HG03097 (cell line): Measurements from ENCODE around the gene CPA3.

Experiments used
- ATAC-seq: cut with Tn5 transposase; IDR thresholded peaks from one replicate; pipeline ENCODE4 v1.9.1; 2021; ENCODE audit not compliant: unreplicated experiment, low FRiP score

The CPA3 gene

GRCh38 chr3:148856384-148856783 lies 8.7 kb upstream of the CPA3 start:
- ATAC-seq = no peak

- ATAC-seq = no peak
Measured at GRCh38 chr3:148857316-148857715, 7.8 kb upstream of the CPA3 start.

- no peak for ATAC-seq
Measured at GRCh38 chr3:148861277-148861869, 3.7 kb upstream of the CPA3 start.

DNA sequence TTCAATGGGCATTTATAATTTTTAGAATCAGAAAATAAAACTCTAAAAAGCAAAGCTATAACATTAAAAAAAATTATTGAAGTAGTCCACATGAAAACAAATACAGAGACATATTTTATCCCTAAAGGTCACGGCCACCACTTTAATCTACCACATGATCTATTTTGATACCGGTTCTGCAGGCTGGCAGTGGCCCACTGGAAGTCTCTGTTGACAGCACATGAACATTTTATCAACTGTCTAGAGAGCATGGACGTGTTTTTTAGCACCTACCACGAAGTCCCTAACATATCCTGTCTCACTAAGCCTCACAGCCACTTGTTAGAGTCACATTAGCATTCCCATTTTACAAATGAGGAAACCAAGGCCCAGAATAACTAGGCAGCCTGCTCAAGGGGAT lies 1.8 kb upstream of the CPA3 start:
- ATAC-seq = no peak

DNA sequence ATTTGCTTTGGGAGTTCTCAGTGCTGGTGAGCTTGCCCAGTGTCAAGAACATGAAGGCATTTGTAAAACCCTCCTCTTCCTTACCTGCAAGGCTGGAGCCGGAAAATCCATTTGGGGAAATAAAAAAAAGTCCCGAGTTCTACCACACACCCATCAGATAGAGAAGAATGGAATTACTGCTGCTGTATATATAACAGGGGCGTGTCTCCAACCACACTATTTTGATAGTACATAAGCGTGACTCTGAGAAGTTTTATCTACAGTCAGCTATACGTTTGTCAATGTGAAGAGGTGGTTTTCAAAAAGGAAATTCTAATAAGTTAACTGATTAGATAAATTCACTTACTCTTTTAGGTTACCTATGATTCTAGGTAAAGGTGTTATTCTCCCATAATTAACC lies 1.3 kb upstream of the CPA3 start:
- ATAC-seq = no peak

DNA sequence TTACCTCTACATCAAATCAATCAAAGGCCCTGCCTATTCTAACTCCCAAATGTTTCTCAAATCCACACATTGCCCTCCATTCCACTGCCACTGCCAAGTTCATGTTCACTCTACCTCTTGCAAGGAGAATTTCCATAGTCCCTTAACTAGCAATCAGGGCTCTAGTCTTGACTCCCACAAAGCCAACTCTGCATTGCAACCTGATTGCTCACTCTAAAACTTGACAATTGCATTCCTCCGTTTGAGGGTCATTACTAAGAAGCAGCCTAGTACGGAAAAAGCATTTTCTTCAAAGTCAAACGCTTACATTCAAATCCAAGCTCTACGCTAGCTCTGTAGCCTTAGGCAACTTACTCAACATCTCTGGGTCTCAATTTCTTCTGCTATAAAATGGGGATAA lies 1.2 kb downstream of the CPA3 start:
- ATAC-seq = no peak

DNA sequence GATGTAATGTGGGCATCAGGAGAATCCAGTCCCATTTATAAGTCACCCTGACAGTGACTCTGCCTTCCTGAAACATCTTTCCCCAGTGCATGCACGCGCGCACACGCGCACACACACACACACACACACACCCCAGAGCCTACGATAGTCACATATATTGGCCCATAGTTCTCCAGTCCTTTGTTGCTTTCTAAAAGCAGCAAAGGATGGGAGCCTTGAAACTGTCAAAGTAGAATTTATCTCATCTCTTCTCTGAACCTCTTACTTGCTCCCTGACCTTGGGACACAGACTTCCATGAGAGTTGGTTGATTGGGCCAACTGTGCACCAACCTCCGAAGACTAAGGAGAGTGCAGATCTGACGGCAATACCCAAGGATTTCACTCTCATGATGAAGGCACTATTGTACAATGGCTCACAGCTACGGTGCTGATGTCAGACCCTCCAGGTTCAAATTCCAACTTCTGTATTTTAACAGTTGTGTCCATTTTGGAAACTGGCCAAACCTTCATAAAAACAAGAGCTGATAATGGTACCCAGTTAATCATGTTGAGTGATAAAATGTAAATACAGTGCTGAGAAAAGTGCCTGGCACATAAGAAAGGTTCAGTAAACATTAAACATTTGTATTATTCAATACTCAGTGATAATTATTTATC lies 8.3 kb downstream of the CPA3 start:
- no peak for ATAC-seq

- ATAC-seq = no peak
Measured at GRCh38 chr3:148873977-148874376, 8.9 kb downstream of the CPA3 start.

- no peak for ATAC-seq
Measured at GRCh38 chr3:148878095-148878494, 13.0 kb downstream of the CPA3 start.

DNA sequence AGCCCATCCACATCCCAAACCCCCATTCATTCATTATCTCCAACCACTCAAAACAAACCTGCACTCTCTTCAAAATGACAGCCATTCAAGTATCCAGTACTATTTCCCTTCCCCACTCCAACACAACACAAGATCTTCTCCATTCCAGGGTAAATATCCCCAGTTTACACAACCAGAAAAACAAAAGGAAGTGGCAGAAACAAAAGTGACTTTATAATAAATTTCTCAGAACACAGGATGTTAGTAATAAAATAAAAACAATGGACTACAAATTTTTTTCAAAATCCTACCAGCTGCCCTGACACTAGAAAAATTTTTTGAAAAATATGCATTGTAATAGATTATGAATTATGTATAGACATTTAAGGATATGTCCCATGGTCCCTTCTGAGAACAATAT lies 14.2 kb downstream of the CPA3 start:
- ATAC-seq = no peak

DNA sequence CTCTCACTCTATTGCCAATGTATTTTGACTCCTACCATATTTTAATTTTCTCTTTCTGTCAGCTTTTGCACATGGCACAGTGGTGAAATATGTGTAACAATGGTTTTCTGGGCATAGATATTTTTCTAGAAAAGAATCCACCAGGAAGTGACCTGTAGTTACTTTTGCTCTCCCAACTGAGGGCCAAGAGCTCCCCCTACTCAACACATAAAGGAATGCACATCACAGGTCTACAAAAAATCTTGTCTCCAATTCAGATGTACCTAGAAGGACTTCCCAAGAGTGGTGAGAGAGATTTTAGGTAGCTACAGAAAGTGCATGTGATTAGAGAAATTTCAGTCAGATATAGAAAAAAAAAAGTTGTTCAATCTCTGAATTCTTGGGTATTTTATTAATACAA lies 15.6 kb downstream of the CPA3 start:
- ATAC-seq = no peak

DNA sequence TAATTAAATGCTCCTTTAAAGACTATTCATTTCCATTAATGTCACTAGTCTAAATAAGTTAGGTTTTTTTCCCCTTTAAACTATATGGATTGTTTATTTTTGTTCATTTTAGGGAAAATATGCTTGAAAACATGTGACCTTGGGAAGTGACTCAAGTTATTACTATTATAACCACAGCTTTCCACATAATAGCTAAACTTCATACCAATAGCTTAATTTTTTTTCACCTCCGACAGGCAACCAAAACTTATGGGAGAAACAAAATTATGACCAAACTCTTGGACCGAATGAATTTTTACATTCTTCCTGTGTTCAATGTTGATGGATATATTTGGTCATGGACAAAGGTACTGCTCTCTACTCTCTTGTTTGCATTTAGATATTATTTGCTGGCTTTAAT lies 16.2 kb downstream of the CPA3 start:
- no peak for ATAC-seq

- no peak for ATAC-seq
Measured at GRCh38 chr3:148882288-148882687, 17.2 kb downstream of the CPA3 start.

DNA sequence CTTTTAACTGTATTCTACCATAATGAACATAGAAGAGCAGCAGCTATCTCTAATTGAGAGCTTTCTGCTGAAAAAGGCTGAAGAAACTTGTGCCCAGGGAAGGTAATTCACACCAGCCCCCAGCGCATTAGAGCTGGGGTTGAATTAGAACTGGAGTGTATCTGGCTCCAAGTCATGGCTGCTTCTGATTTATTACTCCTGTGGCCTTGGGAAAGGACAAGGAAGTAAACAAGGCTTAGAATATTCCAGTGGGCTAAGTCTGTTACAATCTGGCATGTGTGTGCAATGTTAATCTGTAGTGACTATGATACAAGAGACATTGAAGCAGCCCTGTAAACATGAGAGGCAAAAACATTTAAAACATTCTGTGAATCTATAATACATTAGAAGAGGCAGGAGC lies 18.1 kb downstream of the CPA3 start:
- no peak for ATAC-seq

DNA sequence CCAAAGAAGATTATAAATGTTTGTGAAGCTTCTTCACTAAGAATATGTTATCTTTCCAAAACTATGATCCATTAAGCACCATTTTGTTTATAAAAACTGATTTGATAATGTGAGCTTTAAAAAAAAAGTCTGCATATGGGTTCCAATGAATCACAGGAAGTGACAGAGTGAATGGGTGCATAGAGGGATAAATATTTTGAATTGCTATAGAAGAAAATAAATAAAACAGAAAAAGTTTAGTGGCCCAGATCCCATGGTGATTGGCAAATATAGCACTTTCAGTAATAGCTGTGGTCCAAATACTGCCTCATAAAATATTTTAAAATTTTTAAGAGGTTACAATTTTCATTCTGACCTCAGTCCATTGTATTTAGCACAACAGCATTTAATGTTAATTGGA lies 19.2 kb downstream of the CPA3 start:
- no peak for ATAC-seq

- no peak for ATAC-seq
Measured at GRCh38 chr3:148889828-148890227, 24.7 kb downstream of the CPA3 start.

DNA sequence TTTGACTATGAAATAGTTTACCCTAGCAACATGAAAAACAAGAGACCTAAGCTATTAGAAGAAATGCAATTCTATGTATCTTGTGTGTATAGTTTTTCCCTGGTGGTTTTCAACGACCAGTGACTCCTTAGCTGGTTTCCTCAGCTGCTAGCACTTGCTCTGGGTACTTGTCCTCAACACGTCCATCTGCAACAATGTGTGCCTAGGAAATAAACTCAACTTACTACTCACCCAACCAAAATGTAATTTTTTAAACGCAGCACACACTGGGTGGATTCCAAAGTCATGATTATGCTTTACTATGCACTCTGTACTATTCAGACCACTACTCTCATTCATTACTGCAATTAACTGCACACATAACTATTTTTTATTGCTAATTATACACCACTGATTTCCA lies 31.0 kb downstream of the CPA3 start:
- ATAC-seq = no peak

- ATAC-seq = no peak
Measured at GRCh38 chr3:148901987-148902791, 37.1 kb downstream of the CPA3 start.

DNA sequence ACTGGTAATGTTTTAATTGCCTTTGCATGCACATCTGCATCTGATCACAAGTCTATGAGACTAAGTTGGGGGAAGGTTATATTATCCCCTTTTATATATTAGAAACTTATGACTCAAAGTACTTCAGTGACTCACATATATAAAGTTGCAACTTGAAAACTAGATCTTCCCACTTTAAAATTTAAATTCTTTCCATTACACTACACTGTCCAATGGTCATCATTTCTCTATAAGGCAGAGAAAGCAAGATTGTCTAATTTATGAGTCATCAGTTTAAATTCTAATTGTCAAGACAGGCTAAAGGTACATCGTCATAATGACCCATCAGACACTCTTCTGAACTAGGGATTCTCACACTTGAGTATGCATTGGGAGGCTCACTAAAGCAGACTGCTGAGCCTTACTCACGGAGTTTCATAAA lies 37.9 kb downstream of the CPA3 start:
- ATAC-seq = no peak

- no peak for ATAC-seq
Measured at GRCh38 chr3:148903941-148904340, 38.8 kb downstream of the CPA3 start.

GRCh38 chr3:148906667-148907066 lies 41.6 kb downstream of the CPA3 start:
- ATAC-seq = no peak

GRCh38 chr3:148911173-148911572 lies 46.1 kb downstream of the CPA3 start:
- no peak for ATAC-seq
